ENCODE measurements around the gene IKBIP.

The IKBIP gene

GRCh38 chr12:98635657-98636323, 8.8 kb downstream of the IKBIP start:
- DNase-seq = no peak

GRCh38 chr12:98618952-98619351, 25.6 kb downstream of the IKBIP start:
- TF ChIP-seq, protein P1, sequence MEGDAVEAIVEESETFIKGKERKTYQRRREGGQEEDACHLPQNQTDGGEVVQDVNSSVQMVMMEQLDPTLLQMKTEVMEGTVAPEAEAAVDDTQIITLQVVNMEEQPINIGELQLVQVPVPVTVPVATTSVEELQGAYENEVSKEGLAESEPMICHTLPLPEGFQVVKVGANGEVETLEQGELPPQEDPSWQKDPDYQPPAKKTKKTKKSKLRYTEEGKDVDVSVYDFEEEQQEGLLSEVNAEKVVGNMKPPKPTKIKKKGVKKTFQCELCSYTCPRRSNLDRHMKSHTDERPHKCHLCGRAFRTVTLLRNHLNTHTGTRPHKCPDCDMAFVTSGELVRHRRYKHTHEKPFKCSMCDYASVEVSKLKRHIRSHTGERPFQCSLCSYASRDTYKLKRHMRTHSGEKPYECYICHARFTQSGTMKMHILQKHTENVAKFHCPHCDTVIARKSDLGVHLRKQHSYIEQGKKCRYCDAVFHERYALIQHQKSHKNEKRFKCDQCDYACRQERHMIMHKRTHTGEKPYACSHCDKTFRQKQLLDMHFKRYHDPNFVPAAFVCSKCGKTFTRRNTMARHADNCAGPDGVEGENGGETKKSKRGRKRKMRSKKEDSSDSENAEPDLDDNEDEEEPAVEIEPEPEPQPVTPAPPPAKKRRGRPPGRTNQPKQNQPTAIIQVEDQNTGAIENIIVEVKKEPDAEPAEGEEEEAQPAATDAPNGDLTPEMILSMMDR (IDR thresholded peaks at IDR 0.05; ENCODE audit: low read depth, low read length) = no peak
- Histone ChIP-seq H3K36me3 (no peaks in the 10 kb centered on the region), H3K4me3 (ENCODE audit: low read depth, low read length) (no peak overlapping the region), H3K27ac (no peak overlapping the region), H3K9me3 (ENCODE audit: severe bottlenecking) (no peaks in the 10 kb centered on the region), H3K27me3 (ENCODE audit: insufficient read depth, low read depth, severe bottlenecking) (no peaks in the 10 kb centered on the region)
- DNase-seq = no peak

More at GRCh38 chr12:98635657-98636323, 8.8 kb downstream of the IKBIP start:
- Histone ChIP-seq H3K27ac (no peak overlapping the region), H3K9me3 (ENCODE audit: severe bottlenecking) (no peaks in the 10 kb centered on the region), H3K36me3 (peaks cover 17% of the 10 kb centered on the region), H3K4me3 (ENCODE audit: low read depth, low read length) (no peak overlapping the region), H3K27me3 (ENCODE audit: insufficient read depth, low read depth, severe bottlenecking) (no peaks in the 10 kb centered on the region)
- TF ChIP-seq, protein P1 (IDR thresholded peaks at IDR 0.05; ENCODE audit: low read depth, low read length) = no peak

DNA sequence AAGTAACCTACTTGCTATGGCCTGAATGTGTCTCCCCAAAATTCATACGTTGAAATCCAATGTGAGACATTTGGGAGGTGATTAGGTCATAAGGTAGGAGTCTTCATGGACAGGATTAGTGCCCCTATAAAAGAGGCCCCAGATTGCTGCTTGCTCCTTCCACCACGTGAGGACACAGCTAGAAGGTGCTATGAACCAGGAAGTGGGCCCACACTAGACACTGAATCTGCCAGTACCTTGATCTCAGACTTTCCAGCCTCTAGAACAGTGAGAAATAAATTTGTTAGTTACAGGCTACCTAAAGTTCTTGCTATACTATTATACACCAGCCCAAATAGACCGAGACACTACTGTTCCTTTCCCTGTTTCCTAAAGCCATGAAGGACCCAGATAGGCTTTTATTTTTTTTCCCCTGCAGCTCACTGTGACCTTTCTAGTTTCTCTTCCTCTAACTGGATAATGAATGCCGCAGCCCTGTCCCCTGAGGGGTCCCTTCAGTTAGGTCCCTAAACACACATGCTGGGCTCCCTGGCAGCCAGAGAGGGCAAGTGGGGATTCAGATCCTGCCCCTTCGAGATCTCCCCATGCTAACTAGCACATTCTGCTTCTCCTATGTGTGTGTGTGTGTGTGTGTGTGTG, 31.8 kb downstream of the IKBIP start:
- H3K27ac ChIP-seq = no peak overlapping the region
- no peaks in the 10 kb centered on the region for H3K27me3 ChIP-seq (ENCODE audit: insufficient read depth, low read depth, severe bottlenecking)
- TF ChIP-seq, protein P1 (IDR thresholded peaks at IDR 0.05; ENCODE audit: low read depth, low read length) = no peak
- H3K4me3 ChIP-seq (ENCODE audit: low read depth, low read length) = no peak overlapping the region
- H3K9me3 ChIP-seq (ENCODE audit: severe bottlenecking) = no peaks in the 10 kb centered on the region
- H3K36me3 ChIP-seq = no peaks in the 10 kb centered on the region
- DNase-seq = no peak

- TF ChIP-seq, protein P1 (IDR thresholded peaks at IDR 0.05; ENCODE audit: low read depth, low read length) = no peak
- no peaks in the 10 kb centered on the region for H3K27me3 ChIP-seq (ENCODE audit: insufficient read depth, low read depth, severe bottlenecking)
- H3K4me3 ChIP-seq (ENCODE audit: low read depth, low read length) = no peak overlapping the region
- no peak overlapping the region for H3K27ac ChIP-seq
- no peaks in the 10 kb centered on the region for H3K36me3 ChIP-seq
- DNase-seq = no peak
- H3K9me3 ChIP-seq (ENCODE audit: severe bottlenecking) = no peaks in the 10 kb centered on the region
These were observed 34.0 kb downstream of the IKBIP start for GRCh38 chr12:98610596-98610995.

GRCh38 chr12:98606359-98606988, 38.1 kb downstream of the IKBIP start:
- no peak for DNase-seq
- no peaks in the 10 kb centered on the region for H3K27me3 ChIP-seq (ENCODE audit: insufficient read depth, low read depth, severe bottlenecking)
- H3K9me3 ChIP-seq (ENCODE audit: severe bottlenecking) = no peaks in the 10 kb centered on the region
- H3K4me3 ChIP-seq (ENCODE audit: low read depth, low read length) = no peak overlapping the region
- no peak overlapping the region for H3K27ac ChIP-seq
- peaks cover 25% of the 10 kb centered on the region for H3K36me3 ChIP-seq
- TF ChIP-seq, protein P1 (IDR thresholded peaks at IDR 0.05; ENCODE audit: low read depth, low read length) = no peak
